ENCODE measurements around the gene ADAMTS8. TPM values are rescaled to one million over a fixed set of nuclear protein-coding genes. Genes with fewer than 3 reads are reported as not detected.

Gene ADAMTS8
- total and polyA plus RNA-seq, 9 of the 15 experiments (the other 6 are each of a cell fraction or from before 2014, with no cell fraction given), result not detected

GRCh38 chr11:130379276-130379675 is 49.1 kb downstream of the ADAMTS8 start:
- Histone ChIP-seq H3K9me1 (ENCODE audit: control insufficient read depth, insufficient read depth, low read length) (no peaks in the 10 kb centered on the region), H3K9ac (ENCODE audit: insufficient read depth in 1 of 2, low read depth in 2 of 2, low read length in 2 of 2) (no peak overlapping the region), H3K4me1 (replicated peaks in 1 of 2; ENCODE audit: control insufficient read depth in 2 of 2, insufficient read depth in 2 of 2, low read length in 2 of 2) (no peaks in the 10 kb centered on the region), H3K27me3 (ENCODE audit: control insufficient read depth in 2 of 2, insufficient read depth in 2 of 2, low read length in 2 of 2) (peaks cover 13 to 37% of the 10 kb centered on the region in 2 experiments; a peak in 4 of 5 replicates), H3K9me3 (replicated peaks; ENCODE audit: control insufficient read depth, insufficient read depth, low read depth, low read length) (no peaks in the 10 kb centered on the region), H3K79me2 (ENCODE audit: control insufficient read depth, insufficient read depth, low read length) (no peaks in the 10 kb centered on the region), H3K4me3 (no peak overlapping the region), H3K4me2 (ENCODE audit: insufficient read depth, low read length) (no peak overlapping the region), H4K20me1 (replicated peaks; ENCODE audit: control insufficient read depth, insufficient read depth, low read length) (no peaks in the 10 kb centered on the region), H2AFZ (ENCODE audit: low read depth, low read length) (no peak overlapping the region), H3K36me3 (ENCODE audit: control insufficient read depth, insufficient read depth, low read length) (no peaks in the 10 kb centered on the region), H3K27ac (ENCODE audit: extremely low read depth, low read depth, low read length) (no peak overlapping the region)
- ChIA-PET POLR2A (interaction anchor here (0.7 kb wide), 2 partner anchors 46 to 66 kb away, joined by 3 read pairs; no protein-coding TSS in a partner anchor), CTCF (ENCODE audit: low intra/inter-chr PET ratio) (no interaction called here)
- WGBS (ENCODE audit: insufficient coverage, low coverage, missing lambda C conversion rate), result 1% methylated on average over 5 of the region's 5 CpGs
- ATAC-seq (no peak), FAIRE-seq (no peak), DNase-seq (ENCODE audit: extremely low read depth in 1 of 4, low spot score in 3 of 4) (no peak)
- intact Hi-C loops (cut with micrococcal nuclease), result no loop called here
- TF ChIP-seq FOXA3 (CRISPR knock-in tag; conservative IDR thresholded peaks at IDR 0.05 in 1 of 2, IDR thresholded peaks at IDR 0.05 in 1 of 2), result no peak
- no peak for TF ChIP-seq ZNF79 (CRISPR knock-in tag; IDR thresholded peaks at IDR 0.05; ENCODE audit: low read depth)
- no peak for TF ChIP-seq ZBTB12 (CRISPR knock-in tag; IDR thresholded peaks at IDR 0.05)
- TF ChIP-seq SNRNP70 (optimal IDR thresholded peaks at IDR 0.05; ENCODE audit: low read depth, low read length), result no peak
- no peak for TF ChIP-seq SPI1 (IDR thresholded peaks at IDR 0.05; ENCODE audit: borderline replicate concordance, low read depth, low read length)
- TF ChIP-seq ETV5 (CRISPR knock-in tag; IDR thresholded peaks at IDR 0.05; ENCODE audit: low read depth), result no peak
- no peak for TF ChIP-seq ARID3A (IDR thresholded peaks at IDR 0.05; ENCODE audit: borderline replicate concordance, low read depth, low read length)
- TF ChIP-seq CREBBP (IDR thresholded peaks at IDR 0.05; ENCODE audit: low read depth, low read length), result no peak
- no peak for TF ChIP-seq NR2F6 (CRISPR knock-in tag; IDR thresholded peaks at IDR 0.05)
- TF ChIP-seq, protein P1, sequence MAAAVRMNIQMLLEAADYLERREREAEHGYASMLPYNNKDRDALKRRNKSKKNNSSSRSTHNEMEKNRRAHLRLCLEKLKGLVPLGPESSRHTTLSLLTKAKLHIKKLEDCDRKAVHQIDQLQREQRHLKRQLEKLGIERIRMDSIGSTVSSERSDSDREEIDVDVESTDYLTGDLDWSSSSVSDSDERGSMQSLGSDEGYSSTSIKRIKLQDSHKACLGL (CRISPR knock-in tag; IDR thresholded peaks at IDR 0.05; ENCODE audit: borderline replicate concordance, poor library complexity, severe bottlenecking), result no peak
- no peak for TF ChIP-seq ETV1 (tag; conservative IDR thresholded peaks at IDR 0.05; ENCODE audit: low read depth)
- TF ChIP-seq, protein P2, sequence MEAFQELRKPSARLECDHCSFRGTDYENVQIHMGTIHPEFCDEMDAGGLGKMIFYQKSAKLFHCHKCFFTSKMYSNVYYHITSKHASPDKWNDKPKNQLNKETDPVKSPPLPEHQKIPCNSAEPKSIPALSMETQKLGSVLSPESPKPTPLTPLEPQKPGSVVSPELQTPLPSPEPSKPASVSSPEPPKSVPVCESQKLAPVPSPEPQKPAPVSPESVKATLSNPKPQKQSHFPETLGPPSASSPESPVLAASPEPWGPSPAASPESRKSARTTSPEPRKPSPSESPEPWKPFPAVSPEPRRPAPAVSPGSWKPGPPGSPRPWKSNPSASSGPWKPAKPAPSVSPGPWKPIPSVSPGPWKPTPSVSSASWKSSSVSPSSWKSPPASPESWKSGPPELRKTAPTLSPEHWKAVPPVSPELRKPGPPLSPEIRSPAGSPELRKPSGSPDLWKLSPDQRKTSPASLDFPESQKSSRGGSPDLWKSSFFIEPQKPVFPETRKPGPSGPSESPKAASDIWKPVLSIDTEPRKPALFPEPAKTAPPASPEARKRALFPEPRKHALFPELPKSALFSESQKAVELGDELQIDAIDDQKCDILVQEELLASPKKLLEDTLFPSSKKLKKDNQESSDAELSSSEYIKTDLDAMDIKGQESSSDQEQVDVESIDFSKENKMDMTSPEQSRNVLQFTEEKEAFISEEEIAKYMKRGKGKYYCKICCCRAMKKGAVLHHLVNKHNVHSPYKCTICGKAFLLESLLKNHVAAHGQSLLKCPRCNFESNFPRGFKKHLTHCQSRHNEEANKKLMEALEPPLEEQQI (IDR thresholded peaks at IDR 0.05), result no peak
- TF ChIP-seq ATF7 (IDR thresholded peaks at IDR 0.05), result no peak
- TF ChIP-seq MLX (CRISPR knock-in tag; conservative IDR thresholded peaks at IDR 0.05), result no peak
- BruUV-seq (replicated peaks), result no TSS peak
- in situ Hi-C loops (cut with MboI), result no loop called here
